IMR-90 (cell line): ENCODE measurements around the gene VAMP5.

Experiments
- CHD1 ChIP-seq: IDR thresholded peaks from 2 replicates; pipeline ENCODE4 v1.6.1; 2012; ENCODE audit warnings: low read depth, low read length, improper control_type of control experiment
- FOS ChIP-seq: fragments of 150-350 bp; IDR thresholded peaks from 2 replicates; pipeline ENCODE4 v1.6.1; 2016; ENCODE audit warnings: low read depth, low read length
- MAFK ChIP-seq: IDR thresholded peaks from 2 replicates; pipeline ENCODE4 v1.6.1; 2012; ENCODE audit warnings: low read depth, low read length, improper control_type of control experiment
- MAZ ChIP-seq: IDR thresholded peaks from 2 replicates; pipeline ENCODE4 v1.6.1; 2012; ENCODE audit warnings: low read depth, mild to moderate bottlenecking, low read length, improper control_type of control experiment, moderate library complexity, borderline replicate concordance
- MXI1 ChIP-seq: IDR thresholded peaks from 2 replicates; pipeline ENCODE4 v1.6.1; 2012; ENCODE audit warnings: low read depth, mild to moderate bottlenecking, low read length, moderate library complexity, borderline replicate concordance
- NFE2L2 ChIP-seq: fragments of 150-350 bp; IDR thresholded peaks from 2 replicates; pipeline ENCODE4 v1.6.1; 2016; ENCODE audit warnings: low read depth, mild to moderate bottlenecking, low read length
- POLR2A ChIP-seq: IDR thresholded peaks from 2 replicates; pipeline ENCODE4 v1.6.1; 2012; ENCODE audit warnings: mild to moderate bottlenecking, low read depth, low read length
- RAD21 ChIP-seq: IDR thresholded peaks from 2 replicates; pipeline ENCODE4 v1.6.1; 2012; ENCODE audit warnings: low read length, improper control_type of control experiment
- RCOR1 ChIP-seq: IDR thresholded peaks from 2 replicates; pipeline ENCODE4 v1.6.1; 2012; ENCODE audit warnings: mild to moderate bottlenecking, low read length, improper control_type of control experiment; ENCODE audit not compliant: insufficient replicate concordance
- RFX5 ChIP-seq: IDR thresholded peaks from 2 replicates; pipeline ENCODE4 v1.8.0; 2012; ENCODE audit warnings: low read depth, mild to moderate bottlenecking, low read length, moderate library complexity
- SMC3 ChIP-seq: fragments of 150-350 bp; IDR thresholded peaks from 2 replicates; pipeline ENCODE4 v1.6.1; 2016; ENCODE audit warnings: low read depth, mild to moderate bottlenecking, antibody characterized with exemption, low read length, moderate library complexity
- TF ChIP-seq, protein P1 (sequence below): conservative IDR thresholded peaks from 2 replicates; pipeline ENCODE4 v1.5.1; 2012; ENCODE audit warnings: mild to moderate bottlenecking, low read depth, low read length, improper control_type of control experiment
- TF ChIP-seq, protein P2 (sequence below): fragments of 150-350 bp; IDR thresholded peaks from 2 replicates; pipeline ENCODE4 v1.6.1; 2016; ENCODE audit warnings: low read depth, mild to moderate bottlenecking, low read length, moderate library complexity, borderline replicate concordance
- TF ChIP-seq, protein P3 (sequence below): fragments of 150-350 bp; IDR thresholded peaks from 2 replicates; pipeline ENCODE4 v1.6.1; 2017; ENCODE audit warnings: mild to moderate bottlenecking, antibody characterized with exemption, low read length, low read depth

DNA sequence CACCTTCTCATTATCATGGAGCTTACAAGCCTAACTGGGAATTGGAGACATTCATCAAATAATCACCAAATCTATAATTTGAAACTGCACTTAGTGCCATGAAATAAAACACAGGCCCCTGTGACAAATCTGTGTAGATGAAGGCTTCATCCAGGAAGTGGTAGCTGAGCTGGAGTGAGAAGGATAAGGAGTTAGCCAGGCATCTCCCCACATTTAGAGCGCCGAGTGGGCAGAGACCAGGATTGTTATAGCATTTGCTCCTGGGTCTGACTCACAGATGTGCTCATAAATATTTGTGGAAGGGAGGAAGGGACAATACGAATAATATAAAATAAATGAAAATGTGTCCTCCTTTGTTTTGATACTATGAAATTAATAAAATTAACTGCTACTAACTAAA is 47.8 kb upstream of the VAMP5 start:
- TF ChIP-seq, protein P1, sequence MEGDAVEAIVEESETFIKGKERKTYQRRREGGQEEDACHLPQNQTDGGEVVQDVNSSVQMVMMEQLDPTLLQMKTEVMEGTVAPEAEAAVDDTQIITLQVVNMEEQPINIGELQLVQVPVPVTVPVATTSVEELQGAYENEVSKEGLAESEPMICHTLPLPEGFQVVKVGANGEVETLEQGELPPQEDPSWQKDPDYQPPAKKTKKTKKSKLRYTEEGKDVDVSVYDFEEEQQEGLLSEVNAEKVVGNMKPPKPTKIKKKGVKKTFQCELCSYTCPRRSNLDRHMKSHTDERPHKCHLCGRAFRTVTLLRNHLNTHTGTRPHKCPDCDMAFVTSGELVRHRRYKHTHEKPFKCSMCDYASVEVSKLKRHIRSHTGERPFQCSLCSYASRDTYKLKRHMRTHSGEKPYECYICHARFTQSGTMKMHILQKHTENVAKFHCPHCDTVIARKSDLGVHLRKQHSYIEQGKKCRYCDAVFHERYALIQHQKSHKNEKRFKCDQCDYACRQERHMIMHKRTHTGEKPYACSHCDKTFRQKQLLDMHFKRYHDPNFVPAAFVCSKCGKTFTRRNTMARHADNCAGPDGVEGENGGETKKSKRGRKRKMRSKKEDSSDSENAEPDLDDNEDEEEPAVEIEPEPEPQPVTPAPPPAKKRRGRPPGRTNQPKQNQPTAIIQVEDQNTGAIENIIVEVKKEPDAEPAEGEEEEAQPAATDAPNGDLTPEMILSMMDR: no peak
- TF ChIP-seq, protein P2, sequence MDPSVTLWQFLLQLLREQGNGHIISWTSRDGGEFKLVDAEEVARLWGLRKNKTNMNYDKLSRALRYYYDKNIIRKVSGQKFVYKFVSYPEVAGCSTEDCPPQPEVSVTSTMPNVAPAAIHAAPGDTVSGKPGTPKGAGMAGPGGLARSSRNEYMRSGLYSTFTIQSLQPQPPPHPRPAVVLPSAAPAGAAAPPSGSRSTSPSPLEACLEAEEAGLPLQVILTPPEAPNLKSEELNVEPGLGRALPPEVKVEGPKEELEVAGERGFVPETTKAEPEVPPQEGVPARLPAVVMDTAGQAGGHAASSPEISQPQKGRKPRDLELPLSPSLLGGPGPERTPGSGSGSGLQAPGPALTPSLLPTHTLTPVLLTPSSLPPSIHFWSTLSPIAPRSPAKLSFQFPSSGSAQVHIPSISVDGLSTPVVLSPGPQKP: no peak
- TF ChIP-seq RFX5: no peak
- TF ChIP-seq RAD21: peak; percentile 36; the same call in 1 of the 2 replicates
- no peak for TF ChIP-seq POLR2A
- TF ChIP-seq FOS: peak; percentile 61
- TF ChIP-seq, protein P3, sequence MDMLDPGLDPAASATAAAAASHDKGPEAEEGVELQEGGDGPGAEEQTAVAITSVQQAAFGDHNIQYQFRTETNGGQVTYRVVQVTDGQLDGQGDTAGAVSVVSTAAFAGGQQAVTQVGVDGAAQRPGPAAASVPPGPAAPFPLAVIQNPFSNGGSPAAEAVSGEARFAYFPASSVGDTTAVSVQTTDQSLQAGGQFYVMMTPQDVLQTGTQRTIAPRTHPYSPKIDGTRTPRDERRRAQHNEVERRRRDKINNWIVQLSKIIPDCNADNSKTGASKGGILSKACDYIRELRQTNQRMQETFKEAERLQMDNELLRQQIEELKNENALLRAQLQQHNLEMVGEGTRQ: no peak
- TF ChIP-seq CHD1: no peak
- TF ChIP-seq MAFK: peak; percentile 12; the same call in 1 of the 2 replicates
- peak; percentile 21; the same call in 1 of the 2 replicates for TF ChIP-seq SMC3
- TF ChIP-seq RCOR1: no peak
- TF ChIP-seq MXI1: no peak
- no peak for TF ChIP-seq MAZ
- no peak for TF ChIP-seq NFE2L2
